ENCODE data around the gene LIME1.

Gene LIME1

GRCh38 chr20:63739130-63740069 lies 2.9 kb downstream of the LIME1 start, which contains the start of gene SLC2A4RG:
Gene SLC2A4RG (plus strand): TSS chr20:63739776. CDS start chr20:63739913, 137 bp downstream.
- DNase-seq, result peak; percentile 53

DNA sequence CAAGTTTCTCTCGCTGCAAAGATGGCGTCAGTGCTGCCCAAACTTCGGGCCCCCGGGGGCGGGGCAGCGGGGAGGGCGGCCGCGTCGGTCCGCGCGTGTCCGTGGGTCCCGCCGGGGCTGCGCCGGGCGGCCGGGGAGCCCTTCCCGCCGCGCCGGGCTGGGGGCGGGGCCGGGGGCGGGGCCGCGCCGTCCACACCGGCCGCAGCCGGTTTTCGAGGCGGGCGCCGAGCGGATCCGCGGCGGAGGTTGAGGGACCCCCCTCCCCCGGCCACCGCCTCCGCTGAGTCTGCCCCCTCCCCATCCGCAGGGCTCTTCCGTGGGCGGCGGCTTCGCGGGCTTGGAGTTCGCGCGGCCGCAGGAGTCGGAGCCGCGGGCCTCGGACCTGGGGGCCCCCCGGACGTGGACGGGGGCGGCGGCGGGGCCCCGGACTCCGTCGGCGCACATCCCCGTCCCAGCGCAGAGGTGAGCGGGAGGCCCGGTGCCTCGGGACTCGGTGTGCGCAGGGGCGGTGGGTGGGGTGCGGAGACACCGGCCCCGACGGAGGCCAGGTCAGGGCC lies 3.7 kb downstream of the LIME1 start:
- no peak for DNase-seq

DNA sequence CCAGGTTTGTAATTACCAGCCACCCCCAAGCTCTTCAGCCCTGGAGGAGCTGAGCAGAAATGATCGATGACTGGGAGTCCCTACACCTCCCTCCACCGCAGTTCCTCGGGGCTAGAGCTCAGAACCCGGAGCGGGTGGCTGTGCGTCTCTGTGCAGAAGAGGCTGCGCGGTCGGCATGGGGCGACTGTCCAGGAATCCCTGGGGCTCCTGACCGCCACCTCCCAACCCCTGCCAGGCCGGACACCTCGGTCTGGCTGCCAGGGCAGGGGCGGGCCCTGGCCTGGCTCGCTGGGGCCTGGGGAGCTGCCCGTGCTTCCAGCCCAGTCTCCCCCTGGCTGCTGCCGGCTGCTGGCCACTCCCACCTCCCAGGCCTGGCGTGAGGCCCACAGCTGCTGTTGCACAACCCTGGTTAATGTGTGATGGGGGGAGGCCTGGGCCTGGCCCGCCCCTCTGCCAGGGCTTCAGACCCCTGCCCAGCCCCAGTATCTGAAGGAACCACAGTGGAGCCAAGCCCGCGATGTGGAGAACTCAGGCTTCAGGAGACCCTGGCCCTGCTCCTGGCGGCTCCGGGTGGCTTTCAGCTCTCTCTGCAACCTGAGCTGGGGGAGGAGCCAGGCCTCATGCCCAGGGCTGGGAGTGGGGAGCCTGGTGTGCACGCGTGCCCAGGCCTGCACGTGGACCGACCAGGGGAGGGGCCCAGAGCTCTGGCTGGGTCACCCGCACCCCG lies 4.3 kb downstream of the LIME1 start:
- peak; percentile 80 for DNase-seq

DNA sequence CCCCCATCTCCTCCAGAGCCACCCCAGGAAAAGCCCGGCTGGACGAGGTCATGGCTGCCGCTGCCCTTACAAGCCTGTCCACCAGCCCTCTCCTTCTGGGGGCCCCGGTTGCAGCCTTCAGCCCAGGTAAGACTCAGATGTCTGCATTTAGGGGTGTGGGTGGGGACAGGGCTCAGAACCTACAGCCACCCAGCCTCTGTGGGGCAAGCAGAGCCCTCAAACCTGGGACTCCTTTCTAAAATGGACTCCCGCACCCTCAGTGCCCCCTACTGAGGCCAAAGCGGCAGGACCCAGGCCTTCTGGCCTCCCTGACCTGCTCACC lies 4.9 kb downstream of the LIME1 start:
- no peak for DNase-seq

GRCh38 chr20:63741676-63742380 lies 5.4 kb downstream of the LIME1 start:
- no peak for DNase-seq

DNA sequence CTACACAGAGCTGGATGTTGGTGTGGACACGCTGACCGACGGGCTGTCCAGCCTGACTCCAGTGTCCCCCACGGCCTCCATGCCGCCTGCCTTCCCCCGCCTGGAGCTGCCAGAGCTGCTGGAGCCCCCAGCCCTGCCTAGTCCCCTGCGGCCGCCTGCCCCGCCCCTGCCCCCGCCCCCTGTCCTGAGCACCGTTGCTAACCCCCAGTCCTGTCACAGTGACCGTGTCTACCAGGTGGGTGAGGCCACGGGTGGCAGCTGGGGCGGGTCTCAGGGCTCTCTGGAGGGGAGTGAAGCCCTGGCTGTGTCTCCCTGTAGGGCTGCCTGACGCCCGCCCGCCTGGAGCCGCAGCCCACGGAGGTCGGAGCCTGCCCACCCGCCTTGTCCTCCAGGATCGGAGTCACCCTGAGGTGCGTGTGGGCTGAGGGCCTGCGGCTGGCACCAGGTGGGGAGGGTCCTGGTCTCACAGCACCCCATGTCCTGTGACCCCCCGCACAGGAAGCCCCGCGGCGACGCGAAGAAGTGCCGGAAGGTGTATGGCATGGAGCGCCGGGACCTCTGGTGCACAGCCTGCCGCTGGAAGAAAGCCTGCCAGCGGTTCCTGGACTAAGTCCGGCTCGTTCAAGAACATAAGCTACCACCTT lies 6.0 kb downstream of the LIME1 start:
- DNase-seq, result no peak

GRCh38 chr20:63743210-63743970 lies 6.9 kb downstream of the LIME1 start:
- no peak for DNase-seq

- no peak for DNase-seq
Observed at GRCh38 chr20:63744158-63744557, 7.7 kb downstream of the LIME1 start.

- DNase-seq, result no peak
Observed at GRCh38 chr20:63744574-63745423, 8.3 kb downstream of the LIME1 start.

- no peak for DNase-seq
Observed at GRCh38 chr20:63745424-63745805, 9.0 kb downstream of the LIME1 start.

GRCh38 chr20:63745961-63746731 lies 9.7 kb downstream of the LIME1 start:
- DNase-seq, result no peak

DNA sequence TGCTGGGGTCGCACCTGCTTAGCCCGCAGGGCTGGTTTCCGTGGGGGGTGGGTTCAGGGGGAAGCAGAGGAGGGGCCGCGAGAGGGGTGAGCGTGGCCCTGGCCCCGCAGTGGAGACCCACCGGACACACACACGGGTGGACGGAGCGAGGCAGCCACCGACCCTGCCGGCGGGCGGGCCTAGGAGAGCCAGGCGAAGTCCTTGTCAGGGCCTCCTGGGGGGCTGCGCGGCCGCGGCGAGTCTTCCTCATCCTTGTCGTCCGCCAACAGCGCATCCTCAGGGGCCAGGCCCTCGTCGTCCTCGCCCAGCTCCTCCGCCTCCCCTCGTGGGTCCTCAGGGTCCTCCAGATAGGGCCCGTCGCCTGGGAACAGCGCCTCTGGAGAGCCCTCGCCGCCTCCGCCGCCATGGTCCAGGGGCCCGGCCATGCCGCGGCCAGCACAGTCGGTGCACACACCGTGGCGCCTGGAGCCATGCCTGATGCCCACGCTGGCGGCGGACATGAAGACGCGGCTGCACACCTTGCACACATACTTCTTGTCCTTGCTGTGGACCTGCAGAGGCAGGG lies 10.4 kb downstream of the LIME1 start:
- no peak for DNase-seq

- DNase-seq, result no peak
Observed at GRCh38 chr20:63747622-63748069, 11.2 kb downstream of the LIME1 start.

DNA sequence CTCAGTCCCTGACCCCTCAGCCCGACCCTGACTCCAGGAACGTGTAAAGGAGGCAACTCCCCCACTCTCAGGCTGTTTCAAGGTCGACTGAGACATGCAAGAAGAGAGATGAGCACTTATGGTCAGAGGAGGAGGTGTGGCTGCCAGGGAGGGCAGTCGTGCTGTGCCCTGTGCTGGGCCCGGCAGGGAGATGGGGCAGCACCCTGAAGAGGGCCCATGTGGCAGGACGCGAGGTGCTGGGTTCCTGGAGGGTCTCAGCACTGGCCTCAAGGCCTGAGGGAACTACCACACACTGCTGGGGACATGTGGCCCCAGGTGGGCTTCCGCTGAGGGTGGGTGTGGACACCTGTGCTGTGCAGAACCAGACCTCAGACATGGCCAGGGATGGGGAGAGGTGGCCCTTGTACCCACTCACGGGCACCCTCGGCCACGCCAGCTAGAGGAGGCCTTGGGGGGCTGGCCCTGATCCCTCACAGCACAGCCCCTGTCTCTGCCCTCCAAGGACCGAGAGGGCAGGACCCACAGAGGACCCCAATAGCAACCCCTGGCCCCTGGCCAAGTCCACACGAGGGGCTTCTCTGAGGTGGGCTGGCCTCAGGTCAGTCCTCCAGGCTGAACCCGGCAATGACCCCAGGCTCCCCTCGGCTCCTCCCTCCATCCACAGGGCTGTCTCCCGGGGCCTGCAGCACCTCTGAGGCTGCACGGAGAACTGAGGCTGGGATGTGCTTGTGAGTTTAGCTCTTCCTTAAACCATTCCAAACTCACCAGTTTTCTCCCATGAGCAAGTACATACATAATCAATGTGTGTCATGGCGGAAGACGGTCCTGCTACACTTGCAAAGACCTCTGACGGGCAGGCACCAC lies 11.8 kb downstream of the LIME1 start:
- DNase-seq, result no peak

DNA sequence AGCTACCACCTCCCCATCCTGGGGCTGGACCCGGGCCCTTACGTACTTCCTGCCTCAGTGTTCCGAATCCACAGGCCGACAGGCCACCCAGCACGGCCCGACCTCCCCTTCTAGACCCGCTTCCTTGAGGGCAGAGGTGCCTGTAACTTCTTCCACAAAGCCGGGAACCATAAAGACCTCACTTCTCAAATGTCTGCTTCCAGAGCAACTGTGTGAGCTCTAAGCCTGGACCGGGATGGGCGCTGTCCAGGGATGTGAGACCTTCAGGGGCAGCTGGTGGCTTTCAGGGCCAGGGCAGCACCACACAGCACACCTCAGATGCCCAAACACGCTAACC lies 12.4 kb downstream of the LIME1 start:
- no peak for DNase-seq

DNA sequence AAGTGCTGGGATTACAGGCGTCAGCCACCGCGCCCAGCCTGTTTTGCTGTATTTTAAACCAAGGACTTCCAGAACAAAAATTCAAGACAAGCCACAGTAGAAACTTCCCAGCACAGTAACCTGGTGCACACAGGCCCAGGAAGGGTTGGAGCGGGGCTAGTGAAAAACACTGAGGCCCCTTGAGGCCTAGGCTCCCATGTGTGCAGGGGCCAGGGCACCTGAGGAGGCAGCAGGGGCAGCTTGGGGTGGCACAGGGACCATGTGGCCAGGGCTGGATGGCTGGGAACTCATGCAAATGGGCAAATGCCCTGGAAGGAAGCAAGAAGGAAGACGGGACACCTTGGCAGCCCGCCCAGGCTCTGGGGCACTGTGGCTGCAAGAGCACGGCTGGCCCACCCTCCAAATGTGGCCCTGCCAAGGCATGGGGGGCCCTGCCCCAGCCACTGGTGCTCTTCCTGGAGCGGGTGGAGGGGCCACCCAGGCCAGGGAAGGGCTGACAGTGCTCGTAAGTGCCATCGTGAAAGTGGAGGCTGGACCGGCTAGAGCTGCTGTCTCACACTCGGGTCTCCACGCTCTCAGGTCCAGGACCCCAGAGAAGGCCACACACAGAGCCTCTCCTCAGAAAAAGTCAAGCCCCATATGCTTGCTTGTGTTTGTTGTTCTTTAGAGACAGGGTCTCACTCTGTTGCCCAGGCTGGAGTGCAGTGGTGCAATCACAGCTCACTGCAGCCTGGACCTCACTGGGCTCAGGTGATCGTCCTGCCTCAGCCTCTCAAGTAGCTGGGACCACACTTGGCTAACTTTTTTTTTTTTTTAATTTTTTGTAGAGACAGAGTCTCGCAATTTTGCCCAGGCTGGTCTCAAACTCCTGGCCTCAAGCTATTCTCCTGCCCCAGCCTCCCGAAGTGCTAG lies 13.4 kb downstream of the LIME1 start:
- no peak for DNase-seq

DNA sequence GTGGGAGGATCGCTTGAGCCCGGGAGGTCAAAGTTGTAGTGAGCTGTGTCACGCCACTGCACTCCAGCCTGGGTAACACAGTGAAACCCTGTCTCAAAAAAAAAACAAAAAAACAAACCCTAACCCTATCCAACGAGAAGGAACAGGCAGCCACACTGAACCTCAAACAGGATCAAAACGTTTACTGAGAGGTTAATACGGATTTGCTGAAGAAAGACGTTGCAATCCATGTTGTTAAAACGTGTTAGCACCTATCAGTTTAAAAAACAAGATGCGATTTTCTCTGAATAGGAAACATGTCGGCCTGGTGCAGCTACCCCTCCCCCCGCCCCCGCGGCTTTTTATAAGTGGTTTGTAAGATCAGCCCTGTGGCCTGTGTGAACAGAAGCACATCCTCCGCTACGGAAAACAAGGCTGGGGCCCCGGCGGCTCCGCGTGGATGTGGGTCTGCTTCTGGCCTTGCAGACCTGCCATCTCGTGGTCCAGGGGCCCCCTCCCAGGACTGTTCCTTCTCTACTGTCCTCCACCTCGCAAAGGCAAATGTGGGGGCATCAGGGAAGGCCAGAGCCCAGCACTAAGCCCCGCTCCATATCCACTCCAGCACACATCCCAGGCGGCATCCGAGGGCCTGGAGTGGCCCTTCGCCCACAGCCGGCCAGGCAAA lies 14.5 kb downstream of the LIME1 start:
- DNase-seq, result no peak
